Measurements from ENCODE around the gene DECR2.
A peak's percentile ranks its signal among the peaks of the same experiment; 100 is the strongest.
"Not testable (repeated sequence)": the region's sequence is repeated elsewhere in the genome, so short reads cannot be mapped to it uniquely, and the experiment has no call there.

DECR2 gene

GRCh38 chr16:378821-379182, 22.9 kb upstream of the DECR2 start:
- no peak for DNase-seq (ENCODE audit: extremely low read depth in 1 of 2, low read depth in 1 of 2)

DNA sequence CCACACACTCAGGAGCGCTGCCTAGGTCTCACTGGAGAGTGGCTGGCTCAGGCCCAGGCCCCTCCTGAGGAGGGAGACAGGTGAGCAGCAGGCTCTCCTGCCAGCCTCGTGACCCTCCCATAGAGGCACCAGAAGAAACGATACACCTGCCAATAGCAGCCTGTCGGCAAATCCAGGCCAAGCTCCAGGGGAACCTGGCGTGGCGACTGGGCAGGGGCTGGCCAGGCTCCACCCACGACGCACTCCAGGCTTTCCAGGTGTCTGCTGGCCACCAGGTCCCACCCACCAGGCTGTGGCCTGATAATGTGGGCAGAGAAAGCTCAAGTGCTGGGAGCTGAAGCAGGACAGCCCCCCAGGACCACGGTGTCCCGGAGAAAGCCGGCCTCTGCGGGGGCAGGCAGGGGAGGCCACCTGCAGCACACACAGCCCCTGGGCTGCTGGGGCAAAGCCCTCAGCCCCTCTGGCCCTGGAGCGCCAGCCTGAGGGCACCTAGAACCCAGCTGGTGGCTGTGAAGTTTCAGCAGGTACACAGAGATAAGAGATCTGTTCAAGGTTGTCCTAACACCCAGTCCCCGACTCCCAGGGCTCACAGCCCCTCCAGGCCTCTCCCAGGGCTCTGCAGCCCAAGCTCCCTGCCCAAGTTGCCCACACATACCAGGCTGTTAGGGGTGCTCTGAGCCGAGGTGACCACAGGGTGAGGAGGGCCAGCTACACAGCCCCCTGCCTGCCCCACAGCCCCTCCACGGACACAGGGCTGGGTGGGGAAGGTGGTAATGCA, 22.3 kb upstream of the DECR2 start:
- no peak for DNase-seq (ENCODE audit: extremely low read depth in 1 of 2, low read depth in 1 of 2)

- DNase-seq (ENCODE audit: extremely low read depth in 1 of 2, low read depth in 1 of 2), result no peak
These were observed 21.5 kb upstream of the DECR2 start for GRCh38 chr16:379961-380761.

DNA sequence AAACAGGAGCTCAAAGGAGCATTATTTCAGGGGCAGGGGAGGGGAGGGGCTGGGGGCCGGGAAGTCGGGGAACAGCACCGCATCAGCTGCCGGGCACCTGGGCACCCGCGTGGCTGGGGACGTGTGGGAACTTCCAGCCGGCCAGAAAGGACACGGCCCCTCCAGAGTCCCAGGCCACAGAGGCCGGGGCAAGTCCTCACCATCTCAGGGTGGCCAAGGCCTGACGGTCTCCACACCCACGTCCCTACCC, 21.0 kb upstream of the DECR2 start:
- no peak for DNase-seq (ENCODE audit: extremely low read depth in 1 of 2, low read depth in 1 of 2)

DNA sequence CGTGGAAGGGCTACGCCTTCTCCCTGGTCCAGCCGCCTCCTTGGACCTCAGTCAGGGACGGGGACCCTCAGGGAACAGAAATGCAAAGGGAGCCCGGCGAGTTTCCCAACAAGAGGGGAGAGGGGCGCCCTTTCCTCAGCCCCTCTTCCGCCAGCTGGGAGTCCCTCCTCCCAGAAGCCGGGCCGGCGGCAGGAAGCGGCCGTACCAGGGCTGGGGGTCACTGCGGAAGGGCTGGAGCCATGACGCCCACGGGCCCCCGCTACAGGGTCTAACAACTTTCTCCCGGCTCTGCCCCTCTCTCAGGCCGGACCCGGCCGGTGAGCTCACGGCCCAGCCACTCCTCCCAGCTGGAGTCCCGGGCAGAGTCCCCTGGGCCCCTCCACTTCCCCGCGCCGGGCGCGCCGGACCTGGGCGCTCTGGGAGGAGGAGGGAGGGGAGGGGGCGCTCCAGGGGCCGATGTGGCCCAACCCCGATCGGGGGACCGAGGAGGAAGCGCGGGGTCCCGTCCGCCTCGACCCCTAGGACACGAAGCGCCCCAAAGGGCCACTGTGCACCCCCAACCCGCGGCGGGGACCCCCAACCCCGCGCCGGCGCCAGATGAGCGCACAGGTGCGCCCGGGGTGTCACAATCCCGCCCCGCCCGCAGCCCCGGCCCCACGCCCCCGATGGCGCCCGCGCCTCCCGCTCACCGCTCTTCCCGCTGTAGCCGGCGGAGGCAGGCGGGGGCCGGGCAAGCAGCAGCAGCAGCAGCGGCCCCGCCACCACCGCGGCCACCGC, 20.5 kb upstream of the DECR2 start:
- no peak for DNase-seq (ENCODE audit: extremely low read depth in 1 of 2, low read depth in 1 of 2)

GRCh38 chr16:381789-382717, 19.6 kb upstream of the DECR2 start, which contains the start of gene PGAP6:
Gene PGAP6 (minus strand): TSS chr16:381978. CDS start chr16:381821, 157 bp downstream.
- peak in 1 of 2 donors; percentile 73 for DNase-seq (ENCODE audit: extremely low read depth in 1 of 2, low read depth in 1 of 2)

GRCh38 chr16:383326-384051, 18.2 kb upstream of the DECR2 start:
- DNase-seq (ENCODE audit: extremely low read depth in 1 of 2, low read depth in 1 of 2), result no peak

DNA sequence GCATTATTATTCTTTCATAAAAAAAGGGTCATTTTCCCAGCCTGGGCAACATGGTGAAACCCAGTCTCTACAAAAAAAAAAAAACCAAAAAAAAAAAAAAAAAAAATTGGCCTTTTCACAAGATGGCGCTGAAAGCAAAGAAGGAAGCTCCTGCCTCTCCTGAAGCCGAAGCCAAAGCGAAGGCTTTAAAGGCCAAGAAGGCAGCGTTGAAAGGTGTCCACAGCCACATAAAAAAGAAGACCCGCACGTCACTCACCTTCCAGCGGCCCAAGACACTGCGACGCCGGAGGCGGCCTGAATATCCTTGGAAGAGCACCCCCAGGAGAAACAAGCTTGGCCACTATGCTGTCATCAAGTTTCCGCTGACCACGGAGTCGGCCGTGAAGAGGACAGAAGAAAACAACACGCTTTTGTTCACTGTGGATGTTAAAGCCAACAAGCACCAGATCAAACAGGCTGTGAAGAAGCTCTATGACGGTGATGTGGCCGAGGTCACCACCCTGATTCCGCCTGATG, 15.0 kb upstream of the DECR2 start:
- DNase-seq (ENCODE audit: extremely low read depth in 1 of 2, low read depth in 1 of 2), result no peak

- not testable (repeated sequence) for DNase-seq (ENCODE audit: extremely low read depth in 1 of 2, low read depth in 1 of 2)
These were observed 13.7 kb upstream of the DECR2 start for GRCh38 chr16:387761-388666.

DNA sequence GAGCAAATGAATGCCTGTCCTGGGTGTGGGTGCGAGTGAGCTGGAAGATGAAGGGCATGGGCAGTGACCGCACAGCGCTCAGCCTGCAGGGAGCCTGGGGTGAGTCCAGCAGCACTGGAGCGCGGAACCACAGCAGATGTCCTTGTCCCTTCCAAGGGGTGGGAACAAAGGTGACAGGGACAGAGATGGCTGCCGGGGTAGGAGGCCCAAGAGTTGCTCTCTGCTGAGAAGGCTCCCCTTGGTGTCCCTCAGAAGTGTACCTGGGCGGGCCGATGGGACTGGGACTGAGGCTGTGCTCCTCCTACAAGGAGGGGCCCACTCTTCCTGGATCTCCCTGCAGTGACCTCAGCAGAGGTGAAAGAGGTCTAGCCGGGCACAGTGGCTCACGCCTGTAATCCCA, 12.3 kb upstream of the DECR2 start:
- DNase-seq (ENCODE audit: extremely low read depth in 1 of 2, low read depth in 1 of 2), result no peak

- peak; percentile 53 to 69 for DNase-seq (ENCODE audit: extremely low read depth in 1 of 2, low read depth in 1 of 2)
These were observed 9.8 kb upstream of the DECR2 start for GRCh38 chr16:391885-392335.

GRCh38 chr16:392450-393030, 9.1 kb upstream of the DECR2 start:
- no peak for DNase-seq (ENCODE audit: extremely low read depth in 1 of 2, low read depth in 1 of 2)

- DNase-seq (ENCODE audit: extremely low read depth in 1 of 2, low read depth in 1 of 2), result no peak
These were observed 5.5 kb upstream of the DECR2 start for GRCh38 chr16:396199-396598.

GRCh38 chr16:396605-397004, 5.1 kb upstream of the DECR2 start:
- no peak for DNase-seq (ENCODE audit: extremely low read depth in 1 of 2, low read depth in 1 of 2)

DNA sequence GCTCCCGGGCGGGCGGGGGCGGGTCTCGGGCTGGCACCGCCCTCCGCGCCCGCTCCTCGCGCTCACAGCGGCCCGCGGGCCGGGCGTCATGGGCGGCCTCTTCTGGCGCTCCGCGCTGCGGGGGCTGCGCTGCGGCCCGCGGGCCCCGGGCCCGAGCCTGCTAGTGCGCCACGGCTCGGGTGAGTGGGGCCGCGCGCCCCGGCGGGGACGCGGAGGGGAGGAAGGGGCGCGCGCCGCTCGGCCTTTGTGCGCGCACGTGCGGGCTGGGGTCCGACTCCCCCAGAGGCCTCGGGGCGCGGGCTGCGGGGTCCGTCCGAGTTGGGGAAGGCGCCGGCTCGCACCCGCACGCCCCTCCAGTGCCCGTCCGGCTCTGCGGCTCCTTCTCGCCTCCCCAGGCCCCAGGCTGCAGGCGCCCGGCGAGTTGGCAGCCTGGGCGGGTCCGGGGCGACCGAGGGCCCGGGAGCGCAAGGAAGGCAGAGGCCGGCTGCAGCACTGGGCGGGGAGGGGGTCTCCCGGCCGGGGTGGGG, 4.5 kb upstream of the DECR2 start, which contains the start of gene NME4:
Gene NME4 (plus strand): TSS at position 65 of the 527 bp plus-strand sequence. CDS start 24 bp downstream, at position 89.
- no peak for DNase-seq (ENCODE audit: extremely low read depth in 1 of 2, low read depth in 1 of 2)

GRCh38 chr16:397736-398332, 3.9 kb upstream of the DECR2 start:
- no peak for DNase-seq (ENCODE audit: extremely low read depth in 1 of 2, low read depth in 1 of 2)

- DNase-seq (ENCODE audit: extremely low read depth in 1 of 2, low read depth in 1 of 2), result no peak
These were observed 2.9 kb upstream of the DECR2 start for GRCh38 chr16:398561-399339.

Data from activated CD8-positive, alpha-beta memory T cell treated with anti-CD3 and anti-CD28 coated beads for 1 hour (primary cell).